H1 (cell line): ENCODE measurements around the gene KRT3. TPM values are rescaled to one million over a fixed set of nuclear protein-coding genes. Genes with fewer than 3 reads are reported as not detected.

Source experiments
- BRCA1 ChIP-seq: IDR thresholded peaks from 2 replicates; pipeline ENCODE4 v1.6.1; 2012; ENCODE audit warnings: low read depth, low read length, improper control_type of control experiment
- CBX5 ChIP-seq: fragments of 300-800, 300-1000 bp; sonication (generic); IDR thresholded peaks from 2 replicates; pipeline ENCODE4 v1.7.1; 2016; ENCODE audit warnings: antibody characterized with exemption, low read length, low read depth
- EGR1 ChIP-seq: IDR thresholded peaks from 2 replicates; pipeline ENCODE4 v1.6.1; 2011; ENCODE audit warnings: low read depth, low read length, borderline replicate concordance
- JUN ChIP-seq: IDR thresholded peaks from 2 replicates; pipeline ENCODE4 v1.6.1; 2011; ENCODE audit warnings: low read depth, mild to moderate bottlenecking, improper control_type of control experiment, low read length
- KDM5A ChIP-seq: fragments of 200-600 bp; IDR thresholded peaks from 2 replicates; pipeline ENCODE4 v1.7.1; 2012; ENCODE audit warnings: mild to moderate bottlenecking, low read length, inconsistent platforms, mixed read lengths
- NRF1 ChIP-seq: IDR thresholded peaks from 2 replicates; pipeline ENCODE4 v1.6.1; 2011; ENCODE audit warnings: mild to moderate bottlenecking, low read depth, low read length, improper control_type of control experiment
- SIX5 ChIP-seq: IDR thresholded peaks from 2 replicates; pipeline ENCODE4 v1.6.1; 2011; ENCODE audit warnings: mild to moderate bottlenecking, low read depth, low read length
- SP4 ChIP-seq: IDR thresholded peaks from 2 replicates; pipeline ENCODE4 v1.6.1; 2012; ENCODE audit warnings: low read length, inconsistent platforms
- TAF7 ChIP-seq: optimal IDR thresholded peaks from 2 replicates; pipeline ENCODE3; 2011; ENCODE audit warnings: low read depth, mild to moderate bottlenecking, inconsistent platforms, low read length, moderate library complexity, borderline replicate concordance
- TEAD4 ChIP-seq: IDR thresholded peaks from 2 replicates; pipeline ENCODE4 v1.6.1; 2012; ENCODE audit warnings: low read depth, low read length, inconsistent platforms, mixed read lengths
- polyA plus RNA-seq, 7 experiments: library from polyadenylated mRNA; depleted of rRNA in 3 of 7; stranded (reverse) in 5 of 7; unstranded in 2 of 7; fragments of >200 nt in 5 of 7; fragments of 200-250 nt in 2 of 7; gene quantifications; 1 replicate in 5 of 7; 2 replicates in 1 of 7; 4 replicates in 1 of 7; pipeline versions ENCODE4 v1.2.1 to v1.2.3, GENCODE V29; 2011 to 2013; ENCODE audit warnings: missing spikeins in 2 of 7, mixed read lengths in 2 of 7
- total RNA-seq: library from RNA; stranded (reverse); fragmentation: NEBNext Ultra II Directional; extraction: Animal tissue kit (Norgen Biotek cat#: 25700); gene quantifications from 2 replicates; pipeline ENCODE4 v1.2.1, GENCODE V29; 2021
- TF ChIP-seq, protein P1 (sequence below): fragments of 300-600 bp; sonication (generic); IDR thresholded peaks from 2 replicates; pipeline ENCODE4 v1.7.1; 2012; ENCODE audit warnings: low read length, moderate library complexity, mild to moderate bottlenecking, inconsistent platforms; ENCODE audit not compliant: insufficient replicate concordance

KRT3 gene
- total and polyA plus RNA-seq, 2 of the 8 experiments (the other 6 are each of a cell fraction or from before 2014, with no cell fraction given) = not detected

DNA sequence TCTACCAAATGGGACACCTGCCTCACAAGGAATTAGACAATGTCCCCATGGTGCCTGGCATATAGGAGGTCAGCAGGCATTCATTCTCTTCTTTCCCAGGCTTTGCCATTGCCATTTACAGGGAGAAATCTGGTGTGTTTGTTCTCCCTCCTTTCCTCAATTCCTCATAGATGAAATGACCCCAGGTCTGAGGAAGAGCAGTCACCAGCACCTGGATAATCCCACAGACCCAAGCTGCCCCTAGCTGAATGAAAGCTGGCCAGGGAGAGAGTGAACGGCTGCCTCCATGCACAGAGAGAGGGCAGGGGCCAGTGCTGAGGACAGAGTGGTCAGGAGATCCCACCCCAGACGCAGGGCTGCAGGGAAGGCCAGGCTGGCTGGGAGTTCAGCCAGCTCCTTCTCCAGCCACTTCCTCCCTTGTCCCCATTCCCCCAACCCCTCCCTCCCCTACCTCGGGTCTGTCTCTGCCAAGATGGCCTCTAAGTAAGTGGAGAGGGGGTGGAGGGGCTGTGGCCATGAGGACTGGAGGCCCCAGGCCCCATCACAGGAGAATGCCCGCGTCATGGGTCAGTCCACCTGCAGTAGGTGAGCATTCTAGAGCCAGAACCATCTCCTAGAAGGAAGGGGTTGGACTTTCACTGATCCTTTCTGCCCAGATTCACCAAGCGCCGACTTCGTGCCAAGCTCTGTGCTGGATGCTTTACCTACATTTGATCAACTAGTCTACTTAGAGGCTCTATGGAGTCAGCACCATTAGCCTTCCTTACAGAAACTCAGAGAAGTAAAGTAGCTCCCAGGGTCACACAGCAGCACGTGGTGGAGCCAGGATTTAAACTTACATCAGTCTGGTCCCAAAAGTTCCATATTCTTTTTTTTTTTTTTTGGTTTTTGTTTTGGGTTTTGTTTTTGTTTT lies 20.0 kb upstream of the KRT3 start (continued):
- TF ChIP-seq, protein P1, sequence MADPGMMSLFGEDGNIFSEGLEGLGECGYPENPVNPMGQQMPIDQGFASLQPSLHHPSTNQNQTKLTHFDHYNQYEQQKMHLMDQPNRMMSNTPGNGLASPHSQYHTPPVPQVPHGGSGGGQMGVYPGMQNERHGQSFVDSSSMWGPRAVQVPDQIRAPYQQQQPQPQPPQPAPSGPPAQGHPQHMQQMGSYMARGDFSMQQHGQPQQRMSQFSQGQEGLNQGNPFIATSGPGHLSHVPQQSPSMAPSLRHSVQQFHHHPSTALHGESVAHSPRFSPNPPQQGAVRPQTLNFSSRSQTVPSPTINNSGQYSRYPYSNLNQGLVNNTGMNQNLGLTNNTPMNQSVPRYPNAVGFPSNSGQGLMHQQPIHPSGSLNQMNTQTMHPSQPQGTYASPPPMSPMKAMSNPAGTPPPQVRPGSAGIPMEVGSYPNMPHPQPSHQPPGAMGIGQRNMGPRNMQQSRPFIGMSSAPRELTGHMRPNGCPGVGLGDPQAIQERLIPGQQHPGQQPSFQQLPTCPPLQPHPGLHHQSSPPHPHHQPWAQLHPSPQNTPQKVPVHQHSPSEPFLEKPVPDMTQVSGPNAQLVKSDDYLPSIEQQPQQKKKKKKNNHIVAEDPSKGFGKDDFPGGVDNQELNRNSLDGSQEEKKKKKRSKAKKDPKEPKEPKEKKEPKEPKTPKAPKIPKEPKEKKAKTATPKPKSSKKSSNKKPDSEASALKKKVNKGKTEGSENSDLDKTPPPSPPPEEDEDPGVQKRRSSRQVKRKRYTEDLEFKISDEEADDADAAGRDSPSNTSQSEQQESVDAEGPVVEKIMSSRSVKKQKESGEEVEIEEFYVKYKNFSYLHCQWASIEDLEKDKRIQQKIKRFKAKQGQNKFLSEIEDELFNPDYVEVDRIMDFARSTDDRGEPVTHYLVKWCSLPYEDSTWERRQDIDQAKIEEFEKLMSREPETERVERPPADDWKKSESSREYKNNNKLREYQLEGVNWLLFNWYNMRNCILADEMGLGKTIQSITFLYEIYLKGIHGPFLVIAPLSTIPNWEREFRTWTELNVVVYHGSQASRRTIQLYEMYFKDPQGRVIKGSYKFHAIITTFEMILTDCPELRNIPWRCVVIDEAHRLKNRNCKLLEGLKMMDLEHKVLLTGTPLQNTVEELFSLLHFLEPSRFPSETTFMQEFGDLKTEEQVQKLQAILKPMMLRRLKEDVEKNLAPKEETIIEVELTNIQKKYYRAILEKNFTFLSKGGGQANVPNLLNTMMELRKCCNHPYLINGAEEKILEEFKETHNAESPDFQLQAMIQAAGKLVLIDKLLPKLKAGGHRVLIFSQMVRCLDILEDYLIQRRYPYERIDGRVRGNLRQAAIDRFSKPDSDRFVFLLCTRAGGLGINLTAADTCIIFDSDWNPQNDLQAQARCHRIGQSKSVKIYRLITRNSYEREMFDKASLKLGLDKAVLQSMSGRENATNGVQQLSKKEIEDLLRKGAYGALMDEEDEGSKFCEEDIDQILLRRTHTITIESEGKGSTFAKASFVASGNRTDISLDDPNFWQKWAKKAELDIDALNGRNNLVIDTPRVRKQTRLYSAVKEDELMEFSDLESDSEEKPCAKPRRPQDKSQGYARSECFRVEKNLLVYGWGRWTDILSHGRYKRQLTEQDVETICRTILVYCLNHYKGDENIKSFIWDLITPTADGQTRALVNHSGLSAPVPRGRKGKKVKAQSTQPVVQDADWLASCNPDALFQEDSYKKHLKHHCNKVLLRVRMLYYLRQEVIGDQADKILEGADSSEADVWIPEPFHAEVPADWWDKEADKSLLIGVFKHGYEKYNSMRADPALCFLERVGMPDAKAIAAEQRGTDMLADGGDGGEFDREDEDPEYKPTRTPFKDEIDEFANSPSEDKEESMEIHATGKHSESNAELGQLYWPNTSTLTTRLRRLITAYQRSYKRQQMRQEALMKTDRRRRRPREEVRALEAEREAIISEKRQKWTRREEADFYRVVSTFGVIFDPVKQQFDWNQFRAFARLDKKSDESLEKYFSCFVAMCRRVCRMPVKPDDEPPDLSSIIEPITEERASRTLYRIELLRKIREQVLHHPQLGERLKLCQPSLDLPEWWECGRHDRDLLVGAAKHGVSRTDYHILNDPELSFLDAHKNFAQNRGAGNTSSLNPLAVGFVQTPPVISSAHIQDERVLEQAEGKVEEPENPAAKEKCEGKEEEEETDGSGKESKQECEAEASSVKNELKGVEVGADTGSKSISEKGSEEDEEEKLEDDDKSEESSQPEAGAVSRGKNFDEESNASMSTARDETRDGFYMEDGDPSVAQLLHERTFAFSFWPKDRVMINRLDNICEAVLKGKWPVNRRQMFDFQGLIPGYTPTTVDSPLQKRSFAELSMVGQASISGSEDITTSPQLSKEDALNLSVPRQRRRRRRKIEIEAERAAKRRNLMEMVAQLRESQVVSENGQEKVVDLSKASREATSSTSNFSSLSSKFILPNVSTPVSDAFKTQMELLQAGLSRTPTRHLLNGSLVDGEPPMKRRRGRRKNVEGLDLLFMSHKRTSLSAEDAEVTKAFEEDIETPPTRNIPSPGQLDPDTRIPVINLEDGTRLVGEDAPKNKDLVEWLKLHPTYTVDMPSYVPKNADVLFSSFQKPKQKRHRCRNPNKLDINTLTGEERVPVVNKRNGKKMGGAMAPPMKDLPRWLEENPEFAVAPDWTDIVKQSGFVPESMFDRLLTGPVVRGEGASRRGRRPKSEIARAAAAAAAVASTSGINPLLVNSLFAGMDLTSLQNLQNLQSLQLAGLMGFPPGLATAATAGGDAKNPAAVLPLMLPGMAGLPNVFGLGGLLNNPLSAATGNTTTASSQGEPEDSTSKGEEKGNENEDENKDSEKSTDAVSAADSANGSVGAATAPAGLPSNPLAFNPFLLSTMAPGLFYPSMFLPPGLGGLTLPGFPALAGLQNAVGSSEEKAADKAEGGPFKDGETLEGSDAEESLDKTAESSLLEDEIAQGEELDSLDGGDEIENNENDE = no peak
- no peak for TF ChIP-seq TAF7
- no peak for TF ChIP-seq BRCA1
- no peak for TF ChIP-seq SIX5
- TF ChIP-seq JUN = no peak
- TF ChIP-seq NRF1 = no peak
- no peak for TF ChIP-seq KDM5A
- TF ChIP-seq TEAD4 = no peak
- TF ChIP-seq SP4 = no peak
- no peak for TF ChIP-seq EGR1
- TF ChIP-seq CBX5 = no peak
